IMR-90 (cell line): ENCODE results near the gene STX17. TPM values are rescaled to one million over a fixed set of nuclear protein-coding genes. Genes with fewer than 3 reads are reported as not detected.

Experiments
- ATAC-seq: fragments of 200-7000 bp; cut with Tn5 transposase; 2 replicates; pipeline ENCODE4 v1.9.1; 2020; ENCODE audit warnings: low read depth, mild to moderate bottlenecking, moderate library complexity
- BruUV-seq: library from RNA; stranded (reverse); fragments of 400-500 nt; replicated peaks from 2 replicates; lab custom pipeline; 2021; lab: Mats Ljungman, UMichigan
- CTCF ChIA-PET: fragments of 300-600 bp; formaldehyde crosslinking; extraction: SDS; loops from one replicate; lab custom pipeline; 2021; ENCODE audit warnings: antibody characterized with exemption; lab: Yijun Ruan, JAX
- POLR2A ChIA-PET: fragments of 300-600 bp; sonication (Branson Sonifier 250); formaldehyde crosslinking; loops from one replicate; lab custom pipeline; 2022; ENCODE audit warnings: antibody characterized with exemption; ENCODE audit not compliant: unreplicated experiment; lab: Charles Lee
- DNase-seq: peaks from one replicate; pipeline ENCODE4 v3.0.0; 2013
- H2AFZ ChIP-seq: replicated peaks from 2 replicates; pipeline ENCODE3; 2013; ENCODE audit warnings: low read length, mild to moderate bottlenecking; ENCODE audit not compliant: poor library complexity
- H2AK5ac ChIP-seq: 2 replicates; pipeline ENCODE4 v1.6.1; 2013; ENCODE audit warnings: low read depth, low read length, inconsistent platforms
- H2AK9ac ChIP-seq: replicated peaks from 2 replicates; pipeline ENCODE3; 2013; ENCODE audit warnings: mild to moderate bottlenecking, low read depth, low read length, moderate library complexity; ENCODE audit not compliant: poor library complexity
- H2BK120ac ChIP-seq: 2 replicates; pipeline ENCODE4 v1.6.1; 2013; ENCODE audit warnings: low read depth, low read length, inconsistent platforms
- H2BK15ac ChIP-seq: 3 replicates; pipeline ENCODE4 v1.6.1; 2013; ENCODE audit warnings: low read depth, low read length, inconsistent platforms
- H2BK20ac ChIP-seq: 2 replicates; pipeline ENCODE4 v1.6.1; 2013; ENCODE audit warnings: low read depth, mild to moderate bottlenecking, inconsistent platforms, low read length, moderate library complexity
- H2BK5ac ChIP-seq: 2 replicates; pipeline ENCODE4 v1.6.1; 2013; ENCODE audit warnings: mild to moderate bottlenecking, low read depth, low read length, inconsistent platforms; ENCODE audit not compliant: poor library complexity, severe bottlenecking
- H3K14ac ChIP-seq: replicated peaks from 2 replicates; pipeline ENCODE4 v1.6.1; 2013; ENCODE audit warnings: low read depth, low read length, inconsistent platforms
- H3K18ac ChIP-seq: 2 replicates; pipeline ENCODE4 v1.6.1; 2013; ENCODE audit warnings: low read depth, low read length, control low read depth
- H3K23ac ChIP-seq: 2 replicates; pipeline ENCODE4 v1.6.1; 2013; ENCODE audit warnings: low read depth, low read length, inconsistent platforms
- H3K27ac ChIP-seq: 2 replicates; pipeline ENCODE4 v1.5.1; 2013; ENCODE audit warnings: mild to moderate bottlenecking, control low read depth, low read length; ENCODE audit not compliant: insufficient read depth
- H3K27me3 ChIP-seq: 2 replicates; pipeline ENCODE4 v1.6.1; 2013; ENCODE audit warnings: low read length; ENCODE audit not compliant: control insufficient read depth, insufficient read depth
- H3K36me3 ChIP-seq: 2 replicates; pipeline ENCODE4 v1.6.1; 2013; ENCODE audit warnings: low read length, mixed read lengths; ENCODE audit not compliant: control insufficient read depth, insufficient read depth
- H3K4ac ChIP-seq: 2 replicates; pipeline ENCODE4 v1.6.1; 2013; ENCODE audit warnings: low read depth, low read length, inconsistent platforms
- H3K4me1 ChIP-seq: 2 replicates; pipeline ENCODE4 v1.6.1; 2013; ENCODE audit warnings: low read length, mixed read lengths; ENCODE audit not compliant: control insufficient read depth, insufficient read depth
- H3K4me2 ChIP-seq: 2 replicates; pipeline ENCODE4 v1.6.1; 2013; ENCODE audit warnings: low read depth, mild to moderate bottlenecking, control low read depth, low read length, moderate library complexity
- H3K4me3 ChIP-seq: 2 replicates; pipeline ENCODE4 v1.5.1; 2013; ENCODE audit warnings: low read depth, mild to moderate bottlenecking, control low read depth, low read length, moderate library complexity; ENCODE audit not compliant: insufficient read depth
- H3K56ac ChIP-seq: 2 replicates; pipeline ENCODE4 v1.6.1; 2013; ENCODE audit warnings: low read length, inconsistent platforms; ENCODE audit not compliant: insufficient read depth; ENCODE audit errors: extremely low read depth
- H3K79me1 ChIP-seq, 2 experiments: 2 replicates each; pipeline ENCODE4 v1.6.1; 2013; ENCODE audit warnings: low read length in 2 of 2, inconsistent platforms in 1 of 2, low read depth in 1 of 2
- H3K9ac ChIP-seq: 2 replicates; pipeline ENCODE4 v1.6.1; 2013; ENCODE audit warnings: low read depth, low read length, control low read depth
- H3K9me1 ChIP-seq: 2 replicates; pipeline ENCODE4 v1.6.1; 2013; ENCODE audit warnings: low read length, inconsistent platforms; ENCODE audit not compliant: insufficient read depth
- H3K9me3 ChIP-seq: 2 replicates; pipeline ENCODE4 v1.6.1; 2013; ENCODE audit warnings: low read length; ENCODE audit not compliant: control insufficient read depth, insufficient read depth
- H4K20me1 ChIP-seq: 2 replicates; pipeline ENCODE4 v1.6.1; 2013; ENCODE audit warnings: low read length, inconsistent platforms; ENCODE audit not compliant: insufficient read depth
- H4K5ac ChIP-seq: 2 replicates; pipeline ENCODE4 v1.6.1; 2013; ENCODE audit warnings: mild to moderate bottlenecking, low read depth, low read length, control low read depth
- H4K8ac ChIP-seq, 2 experiments: 2 replicates each; pipeline ENCODE4 v1.6.1; 2013; ENCODE audit warnings: low read depth in 2 of 2, low read length in 2 of 2, control low read depth in 1 of 2, inconsistent platforms in 1 of 2
- H4K91ac ChIP-seq: 2 replicates; pipeline ENCODE4 v1.6.1; 2013; ENCODE audit warnings: low read depth, low read length, inconsistent platforms; ENCODE audit not compliant: insufficient read depth
- FOS ChIP-seq: fragments of 150-350 bp; IDR thresholded peaks from 2 replicates; pipeline ENCODE4 v1.6.1; 2016; ENCODE audit warnings: low read depth, low read length
- MAFK ChIP-seq: IDR thresholded peaks from 2 replicates; pipeline ENCODE4 v1.6.1; 2012; ENCODE audit warnings: low read depth, low read length, improper control_type of control experiment
- MAZ ChIP-seq: IDR thresholded peaks from 2 replicates; pipeline ENCODE4 v1.6.1; 2012; ENCODE audit warnings: low read depth, mild to moderate bottlenecking, low read length, improper control_type of control experiment, moderate library complexity, borderline replicate concordance
- SMC3 ChIP-seq: fragments of 150-350 bp; IDR thresholded peaks from 2 replicates; pipeline ENCODE4 v1.6.1; 2016; ENCODE audit warnings: low read depth, mild to moderate bottlenecking, antibody characterized with exemption, low read length, moderate library complexity
- WGBS, 2 experiments: methylation state at CpG; one replicate each; pipeline versions ENCODE4 v1.1.5 to v1.1.7; 2013; ENCODE audit warnings: missing lambda C conversion rate in 2 of 2; ENCODE audit not compliant: insufficient read length in 1 of 2; ENCODE audit errors: extremely low coverage in 2 of 2; 5-methylcytosine and 5-hydroxymethylcytosine counted together
- dilution Hi-C: fragments of 300-500 bp; cut with HindIII; formaldehyde crosslinking; loops from one replicate; pipeline ENCODE4 v1.14.3; 2018; ENCODE audit warnings: low sequenced_read_pairs; ENCODE audit not compliant: unreplicated experiment
- in situ Hi-C: fragments of 300-500 bp; cut with MboI; formaldehyde crosslinking; loops from 3 replicates; pipeline ENCODE4 v1.14.3; 2019; ENCODE audit warnings: low sequenced_read_pairs, inconsistent platforms, mixed read lengths
- intact Hi-C: fragments of 100-400 bp; cut with micrococcal nuclease; formaldehyde crosslinking; loops from 2 replicates; pipeline ENCODE4 v1.10.0; 2022
- polyA plus RNA-seq, 3 experiments: library from polyadenylated mRNA; depleted of rRNA; stranded (reverse); fragments of >200 nt; gene quantifications; 2 replicates each; pipeline ENCODE4 v1.2.3, GENCODE V29; 2012; ENCODE audit warnings: low replicate concordance in 1 of 3
- total RNA-seq: library from RNA; depleted of rRNA; stranded (reverse); fragments of >200 nt; gene quantifications from 2 replicates; pipeline ENCODE4 v1.2.3, GENCODE V29; 2012

Gene STX17
- total and polyA plus RNA-seq, 2 of the 4 experiments (the other 2 are of a cell fraction): 6.2 to 11.7 TPM

DNA sequence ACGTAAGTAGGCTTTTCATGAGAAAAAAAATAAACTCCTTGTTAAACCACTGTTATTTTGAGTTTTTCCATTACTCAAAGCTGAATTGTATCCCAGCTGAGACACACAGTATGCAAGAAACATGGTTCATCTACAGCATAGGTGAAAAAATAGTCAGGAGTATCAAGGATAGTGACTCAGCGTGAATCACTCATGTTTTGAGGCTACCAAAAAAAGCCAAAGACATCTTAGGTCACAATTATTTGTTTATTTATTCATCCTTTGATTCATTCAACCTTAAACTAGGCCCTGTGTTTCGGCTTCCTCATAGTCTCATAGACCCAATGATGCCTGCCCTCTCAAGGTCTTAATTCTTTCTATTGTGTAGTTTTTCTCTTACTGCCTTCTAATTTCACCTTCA, 32.9 kb upstream of the STX17 start:
- Histone ChIP-seq H3K14ac (no peak overlapping the region), H2AK5ac (no peak overlapping the region), H3K79me1 (no peaks in the 10 kb centered on the region), H3K4me2 (no peak overlapping the region), H2BK15ac (no peak overlapping the region), H3K23ac (no peak overlapping the region), H3K27me3 (no peaks in the 10 kb centered on the region; the same call in 1 of the 2 replicates), H3K18ac (no peak overlapping the region), H3K36me3 (no peaks in the 10 kb centered on the region), H4K20me1 (peaks cover 4% of the 10 kb centered on the region; the same call in 1 of the 2 replicates), H3K9me3 (no peaks in the 10 kb centered on the region), H3K27ac (no peak overlapping the region), H3K9me1 (peaks cover 7% of the 10 kb centered on the region; the same call in 1 of the 2 replicates), H3K4me3 (no peak overlapping the region), H4K5ac (no peak overlapping the region), H2BK20ac (no peak overlapping the region), H4K91ac (no peak overlapping the region), H3K9ac (no peak overlapping the region), H3K4me1 (peaks cover 9% of the 10 kb centered on the region; the same call in 1 of the 2 replicates), H4K8ac (no peak overlapping the region), H2AFZ (no peak overlapping the region), H3K56ac (no peak overlapping the region), H2BK5ac (no peak overlapping the region), H2AK9ac (no peak overlapping the region), H2BK120ac (no peak overlapping the region), H3K4ac (no peak overlapping the region)
- peak; percentile 54 for ATAC-seq
- no TSS peak for BruUV-seq
- ChIA-PET POLR2A (no interaction called here), CTCF (no interaction called here)
- TF ChIP-seq FOS: peak; percentile 70
- TF ChIP-seq SMC3: no peak
- no peak for TF ChIP-seq MAFK
- TF ChIP-seq MAZ: no peak
- WGBS, 2 experiments: 40% methylated on average over 1 of the region's 3 CpGs; no CpG with 5 or more reads in 1 of the 2 experiments
- DNase-seq: peak; percentile 85
- in situ Hi-C loops: no loop called here
- dilution Hi-C loops: no loop called here
- intact Hi-C loops: no loop called here
